GM21825 (cell line): Measurements from ENCODE around the gene EGLN1.

Experiments used
- ATAC-seq: cut with Tn5 transposase; IDR thresholded peaks from one replicate; pipeline ENCODE4 v1.9.1; 2021; ENCODE audit warnings: mild to moderate bottlenecking, moderate library complexity; ENCODE audit not compliant: unreplicated experiment

EGLN1 gene

GRCh38 chr1:231334952-231335351 is 87.1 kb downstream of the EGLN1 start:
- no peak for ATAC-seq

GRCh38 chr1:231334079-231334666 is 87.9 kb downstream of the EGLN1 start:
- ATAC-seq = no peak

- ATAC-seq = no peak
These were observed 89.3 kb downstream of the EGLN1 start for GRCh38 chr1:231332761-231333160.

GRCh38 chr1:231329483-231329882 is 92.6 kb downstream of the EGLN1 start:
- no peak for ATAC-seq

- no peak for ATAC-seq
These were observed 94.5 kb downstream of the EGLN1 start for GRCh38 chr1:231327617-231328016.

GRCh38 chr1:231326248-231326647 is 95.8 kb downstream of the EGLN1 start:
- ATAC-seq = no peak

- ATAC-seq = no peak
These were observed 97.4 kb downstream of the EGLN1 start for GRCh38 chr1:231324660-231325059.

GRCh38 chr1:231322880-231323530 is 99.1 kb downstream of the EGLN1 start:
- ATAC-seq = no peak

GRCh38 chr1:231319080-231319479 is 103.0 kb downstream of the EGLN1 start:
- no peak for ATAC-seq

GRCh38 chr1:231318568-231318967 is 103.5 kb downstream of the EGLN1 start:
- no peak for ATAC-seq

- ATAC-seq = no peak
These were observed 104.1 kb downstream of the EGLN1 start for GRCh38 chr1:231318015-231318355.

GRCh38 chr1:231317306-231318014 is 104.6 kb downstream of the EGLN1 start:
- ATAC-seq = no peak

- peak; percentile 67 for ATAC-seq
These were observed 106.2 kb downstream of the EGLN1 start for GRCh38 chr1:231315887-231316286.
